HG03342 (cell line): ENCODE data around the gene FUBP3.

Source experiments
- ATAC-seq: cut with Tn5 transposase; IDR thresholded peaks from one replicate; pipeline ENCODE4 v1.9.1; 2021; ENCODE audit warnings: mild to moderate bottlenecking, moderate library complexity; ENCODE audit not compliant: unreplicated experiment

The FUBP3 gene

GRCh38 chr9:130606887-130607600 is 27.7 kb downstream of the FUBP3 start:
- ATAC-seq: no peak

- no peak for ATAC-seq
Measured at GRCh38 chr9:130607640-130608420, 28.5 kb downstream of the FUBP3 start.

- ATAC-seq: no peak
Measured at GRCh38 chr9:130608554-130609134, 29.3 kb downstream of the FUBP3 start.

DNA sequence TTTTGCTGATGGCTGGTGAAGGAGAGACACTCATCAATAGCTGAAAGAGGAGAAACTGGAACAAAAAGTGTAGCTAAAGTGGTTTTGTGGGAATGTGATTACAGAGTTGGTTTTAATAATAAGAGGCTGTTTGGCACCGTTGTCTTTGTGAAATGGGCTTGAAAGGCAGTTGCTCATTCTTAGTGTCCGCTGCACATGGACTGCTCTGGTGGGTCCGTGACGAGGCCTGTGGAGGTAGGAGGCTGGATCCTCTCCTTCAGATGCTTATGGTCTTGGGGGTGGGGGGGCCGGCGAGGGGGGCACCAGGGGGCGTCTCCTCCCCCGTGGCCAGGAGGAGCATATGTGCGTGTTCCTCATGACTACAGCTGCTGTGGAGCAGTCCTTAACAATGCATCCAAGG is 29.8 kb downstream of the FUBP3 start:
- ATAC-seq: no peak

DNA sequence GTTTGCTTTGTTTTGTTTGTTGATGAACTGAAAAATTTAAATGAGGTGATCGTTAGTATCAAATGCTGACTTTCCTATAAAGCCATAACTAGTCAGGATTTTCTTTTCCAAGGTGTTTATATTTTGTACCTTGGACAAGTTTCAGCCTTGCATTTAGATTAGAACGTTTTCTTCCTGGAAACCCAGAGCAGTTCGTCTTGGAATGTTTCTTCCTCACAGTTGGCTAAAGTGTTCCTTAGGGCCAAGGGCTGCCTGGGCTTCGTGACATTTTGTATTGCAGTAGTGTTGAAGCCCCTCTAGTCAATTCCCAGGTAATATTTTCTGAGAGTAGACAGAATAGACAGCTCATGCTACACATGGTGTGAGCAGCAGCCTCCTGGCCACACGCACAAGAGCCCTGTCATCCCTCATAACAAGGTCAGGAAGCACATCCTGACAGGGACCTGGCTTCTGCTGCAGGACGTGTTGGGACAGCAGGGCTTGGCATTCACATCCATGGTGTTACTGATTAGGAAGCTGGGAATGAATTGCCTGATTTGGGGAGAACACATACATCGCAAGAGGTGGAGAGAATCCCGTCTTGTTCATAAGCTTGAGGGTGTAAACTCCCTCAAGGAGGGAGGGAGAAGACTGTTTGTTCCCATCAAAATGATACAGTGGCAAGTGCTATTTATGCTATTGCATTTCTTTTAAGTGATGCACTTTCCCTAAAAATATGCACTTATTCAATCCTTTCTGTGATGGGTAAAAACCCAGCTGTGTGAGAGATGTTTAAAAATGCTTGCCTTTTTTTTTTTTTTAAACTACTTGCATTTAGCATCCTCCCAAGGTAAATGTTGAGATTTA is 31.7 kb downstream of the FUBP3 start:
- no peak for ATAC-seq

GRCh38 chr9:130616451-130616850 is 37.1 kb downstream of the FUBP3 start:
- no peak for ATAC-seq

- ATAC-seq: no peak
Measured at GRCh38 chr9:130623466-130623865, 44.1 kb downstream of the FUBP3 start.

- no peak for ATAC-seq
Measured at GRCh38 chr9:130624154-130624553, 44.8 kb downstream of the FUBP3 start.

DNA sequence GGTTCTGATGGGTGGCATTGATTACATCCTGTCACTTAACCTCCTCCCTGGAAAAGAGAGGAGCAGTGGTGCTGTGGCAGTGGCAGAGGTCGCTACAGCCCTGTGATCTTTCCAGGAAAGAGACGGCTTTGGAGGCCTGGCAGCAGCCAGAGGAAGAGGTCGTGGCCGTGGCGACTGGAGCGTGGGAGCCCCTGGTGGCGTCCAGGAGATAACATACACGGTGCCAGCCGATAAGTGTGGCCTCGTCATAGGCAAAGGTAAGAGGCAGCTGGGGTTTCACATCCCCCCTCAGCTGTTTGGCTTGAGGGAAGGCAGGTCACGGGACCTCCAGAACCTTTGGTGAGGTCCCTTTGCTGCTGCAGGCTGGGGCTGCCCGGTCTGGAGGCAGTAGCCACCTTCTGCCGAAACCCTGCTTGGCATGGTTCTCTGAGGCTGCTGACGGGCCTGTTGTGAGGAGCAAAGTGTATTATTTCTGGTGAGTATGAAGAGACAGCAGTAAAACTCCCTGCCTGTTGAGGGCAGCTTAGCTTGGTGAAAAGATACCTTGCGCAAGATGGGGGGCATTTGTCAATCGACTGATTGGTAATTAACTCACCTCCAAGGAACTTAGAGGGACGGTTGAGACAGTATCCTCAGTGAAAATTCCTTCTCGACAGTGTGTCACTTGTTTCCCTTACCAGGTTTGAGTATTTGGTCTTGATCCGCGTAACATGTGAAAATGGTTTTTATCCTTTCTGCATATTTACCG is 47.0 kb downstream of the FUBP3 start:
- ATAC-seq: no peak

DNA sequence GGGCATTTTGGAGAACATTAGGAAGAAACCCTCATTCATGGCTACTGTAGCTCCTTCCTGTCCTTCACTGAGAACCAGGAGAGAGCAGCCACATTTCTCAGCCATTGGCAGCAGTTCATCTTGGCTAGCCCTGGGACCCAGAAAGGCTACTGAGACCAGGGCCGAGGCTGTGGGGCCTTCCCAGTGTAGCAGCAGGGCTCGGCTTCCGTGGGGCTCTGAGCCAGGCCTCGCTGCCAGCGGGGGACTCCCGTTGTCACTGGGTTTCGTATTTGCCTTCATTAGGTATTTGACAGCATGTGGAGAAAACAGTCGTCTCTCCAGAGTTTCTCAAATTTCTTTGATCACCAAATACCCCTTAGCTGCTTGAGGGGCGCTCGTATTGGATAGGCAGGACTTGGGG is 47.7 kb downstream of the FUBP3 start:
- no peak for ATAC-seq

DNA sequence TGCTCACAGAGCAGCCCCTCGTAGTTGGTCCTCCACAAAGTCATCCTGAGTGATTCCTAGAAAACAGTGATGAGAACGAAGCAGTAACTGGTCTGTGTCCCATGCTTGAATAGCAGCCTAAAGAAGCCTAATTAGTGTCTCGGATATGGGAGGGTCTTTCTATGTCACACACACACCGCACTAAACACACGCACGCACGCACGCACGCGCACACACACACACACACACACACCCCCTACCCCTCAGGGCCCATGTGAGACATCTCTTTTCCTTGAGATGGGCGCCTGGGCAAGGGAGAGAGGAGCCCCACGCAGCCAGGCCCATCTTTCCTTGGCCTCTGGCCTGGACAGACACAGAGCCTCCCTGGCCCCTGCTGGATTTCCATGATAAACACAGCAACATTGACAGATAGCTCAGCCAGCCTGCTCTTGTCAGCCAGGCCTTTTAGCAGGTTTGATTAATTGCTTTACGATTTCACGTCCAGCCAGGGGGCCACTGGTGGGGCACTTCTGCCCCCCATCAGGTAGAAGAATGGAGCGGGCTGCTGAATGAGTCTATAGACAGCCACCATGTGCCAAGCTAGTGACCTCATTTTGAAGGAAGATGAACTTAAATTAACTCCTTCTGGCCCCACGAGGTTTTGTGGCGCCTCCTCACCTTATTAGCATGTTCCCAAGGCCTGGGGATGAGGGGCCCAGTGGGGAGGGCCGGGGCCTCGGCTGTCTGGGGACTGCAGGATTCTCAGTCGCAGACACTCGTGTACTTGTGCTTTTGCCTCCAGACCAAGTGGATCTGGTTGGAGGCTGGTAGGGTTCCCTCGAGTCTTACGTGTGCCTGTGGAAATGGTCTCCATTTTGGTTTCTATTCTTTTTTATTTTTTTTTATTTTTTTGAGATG is 48.8 kb downstream of the FUBP3 start:
- no peak for ATAC-seq

GRCh38 chr9:130629443-130630070 is 50.2 kb downstream of the FUBP3 start:
- no peak for ATAC-seq

GRCh38 chr9:130630071-130630450 is 50.7 kb downstream of the FUBP3 start:
- ATAC-seq: no peak

GRCh38 chr9:130630506-130631330 is 51.3 kb downstream of the FUBP3 start:
- no peak for ATAC-seq

GRCh38 chr9:130631331-130632080 is 52.1 kb downstream of the FUBP3 start:
- ATAC-seq: no peak

DNA sequence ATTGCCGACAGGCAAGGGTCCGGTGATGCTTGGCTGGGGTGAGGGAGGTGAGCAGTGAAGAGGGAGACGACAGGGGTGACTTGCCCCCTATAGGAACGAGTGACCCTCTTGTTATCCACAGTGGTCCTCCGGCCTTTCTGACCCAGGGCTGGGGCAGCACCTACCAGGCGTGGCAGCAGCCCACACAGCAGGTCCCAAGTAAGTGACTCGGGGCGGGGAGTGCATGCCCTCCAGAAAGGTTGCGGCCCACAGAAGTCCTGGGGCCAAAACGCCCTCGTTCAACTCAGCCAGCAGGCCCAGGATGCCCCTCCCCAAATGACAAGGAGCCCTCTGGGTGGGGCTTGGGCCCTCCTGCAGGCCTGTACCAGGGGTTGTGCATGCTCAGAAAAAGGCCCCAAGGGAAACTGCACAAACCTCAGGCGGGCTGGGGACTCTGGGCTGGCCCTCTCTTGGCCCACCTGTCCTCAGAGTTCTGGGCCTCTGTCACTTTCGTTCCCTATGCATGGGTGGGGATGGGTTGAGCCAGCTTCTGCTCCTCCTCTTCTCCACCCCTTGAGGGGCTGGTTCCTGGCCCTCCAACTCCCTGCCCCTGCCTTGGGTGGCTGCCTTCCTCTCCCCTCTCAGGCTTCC is 52.8 kb downstream of the FUBP3 start:
- no peak for ATAC-seq

- no peak for ATAC-seq
Measured at GRCh38 chr9:130632841-130633240, 53.5 kb downstream of the FUBP3 start.
